K562 (cell line): ENCODE results near the gene CUX1. TPM values are rescaled to one million over a fixed set of nuclear protein-coding genes. Genes with fewer than 3 reads are reported as not detected.
A peak's percentile ranks its signal among the peaks of the same experiment; 100 is the strongest.

Source experiments
- BACH1 ChIP-seq: fragments of 200-800 bp; sonication (Bioruptor generic); IDR thresholded peaks from 2 replicates; pipeline ENCODE4 v1.6.1; 2016; ENCODE audit warnings: missing genetic modification characterization, missing compliant biosample characterization
- BDP1 ChIP-seq: IDR thresholded peaks from 3 replicates; pipeline ENCODE4 v1.6.1; 2011; ENCODE audit not compliant: insufficient read length, insufficient read depth
- CSDE1 ChIP-seq, 2 experiments: fragments of 450-650 bp; IDR thresholded peaks; 2 replicates each; pipeline ENCODE4 v1.6.1; 2016; ENCODE audit warnings: mild to moderate bottlenecking in 1 of 2
- EHMT2 ChIP-seq: fragments of 450-650 bp; IDR thresholded peaks from 2 replicates; pipeline ENCODE4 v1.6.1; 2018; ENCODE audit warnings: antibody characterized with exemption
- ELF1 ChIP-seq: fragments of 200-800 bp; sonication (Bioruptor generic); IDR thresholded peaks from 2 replicates; pipeline ENCODE4 v1.6.1; 2016; ENCODE audit warnings: missing genetic modification characterization, missing compliant biosample characterization
- FOXK1 ChIP-seq: sonication (generic); formaldehyde crosslinking; IDR thresholded peaks from 2 replicates; pipeline ENCODE4 v1.8.0; 2022; ENCODE audit warnings: missing genetic modification reagents, mild to moderate bottlenecking, borderline replicate concordance
- GABPA ChIP-seq: fragments of 200-800 bp; sonication (Bioruptor generic); conservative IDR thresholded peaks from 2 replicates; pipeline ENCODE4 v1.6.1; 2016; ENCODE audit warnings: low read depth, missing genetic modification characterization, missing compliant biosample characterization
- GTF2F1 ChIP-seq: IDR thresholded peaks from 2 replicates; pipeline ENCODE4 v1.6.1; 2011; ENCODE audit warnings: low read depth, low read length, improper control_type of control experiment
- JUND ChIP-seq, 2 experiments: IDR thresholded peaks; 2 replicates in 1 of 2; 3 replicates in 1 of 2; pipeline ENCODE4 v1.6.1; 2011; ENCODE audit warnings: borderline replicate concordance in 2 of 2, low read depth in 2 of 2, low read length in 2 of 2, improper control_type of control experiment in 1 of 2, missing biosample characterization in 1 of 2, missing genetic modification characterization in 1 of 2, missing genetic modification reagents in 1 of 2
- MAFK ChIP-seq: IDR thresholded peaks from 2 replicates; pipeline ENCODE4 v1.6.1; 2011; ENCODE audit warnings: low read length, improper control_type of control experiment
- NBN ChIP-seq: fragments of 450-650 bp; IDR thresholded peaks from 2 replicates; pipeline ENCODE4 v1.6.1; 2016; ENCODE audit warnings: low read depth, mild to moderate bottlenecking
- ZNF143 ChIP-seq: sonication (generic); formaldehyde crosslinking; IDR thresholded peaks from 2 replicates; pipeline ENCODE4 v1.9.0; 2022; ENCODE audit warnings: mild to moderate bottlenecking, missing genetic modification reagents
- ZNF3 ChIP-seq: fragments of 250-450 bp; sonication (Bioruptor Pico); IDR thresholded peaks from 2 replicates; pipeline ENCODE4 v1.5.0; 2021; ENCODE audit warnings: mild to moderate bottlenecking, moderate library complexity
- ZNF655 ChIP-seq: fragments of 250-450 bp; sonication (Bioruptor Pico); IDR thresholded peaks from 2 replicates; pipeline ENCODE4 v1.5.0; 2021
- polyA plus RNA-seq, 8 experiments: library from polyadenylated mRNA; depleted of rRNA in 4 of 8; stranded (reverse) in 5 of 8; unstranded in 3 of 8; fragments of >200 nt; fragmentation: Nextera tagmentation in 2 of 8; fragmentation: Illumina TruSeq in 1 of 8; extraction: Ambion mirVana in 2 of 8; extraction: Trizol in 1 of 8; gene quantifications; 2 replicates each; pipeline versions ENCODE4 v1.2.1 to v1.2.3, GENCODE V29; 2011 to 2014; ENCODE audit warnings: inconsistent platforms in 1 of 8, missing spikeins in 1 of 8
- total RNA-seq, 7 experiments: library from RNA; depleted of rRNA in 6 of 7; stranded (reverse); fragments of >200 nt in 6 of 7; fragmentation: Illumina TruSeq in 2 of 7; extraction: Trizol in 2 of 7; gene quantifications; 2 replicates each; pipeline versions ENCODE4 v1.2.1 to v1.2.3, GENCODE V29; 2011 to 2021; ENCODE audit warnings: low replicate concordance in 1 of 7
- TF ChIP-seq, protein P1 (sequence below): fragments of 450-650 bp; formaldehyde crosslinking; IDR thresholded peaks from 2 replicates; pipeline ENCODE4 v1.4.0; 2020; ENCODE audit warnings: mild to moderate bottlenecking, mixed read lengths
- TF ChIP-seq, protein P2 (sequence below): fragments of 450-650 bp; conservative IDR thresholded peaks from 2 replicates; pipeline ENCODE4 v1.6.1; 2016; ENCODE audit warnings: missing genetic modification characterization, low read depth, mild to moderate bottlenecking, control low read depth, missing compliant biosample characterization
- TF ChIP-seq, protein P3 (sequence below), 2 experiments: IDR thresholded peaks in 1 of 2; conservative IDR thresholded peaks in 1 of 2; 2 replicates each; pipeline ENCODE4 v1.6.1; 2016; ENCODE audit warnings: low read depth in 2 of 2, mild to moderate bottlenecking in 1 of 2, missing compliant biosample characterization in 1 of 2, missing genetic modification characterization in 1 of 2, moderate library complexity in 1 of 2
- TF ChIP-seq, protein P4 (sequence below): fragments of 250-450 bp; sonication (Bioruptor Pico); IDR thresholded peaks from 2 replicates; pipeline ENCODE4 v1.5.0; 2021
- TF ChIP-seq, protein P5 (sequence below), 2 experiments: fragments of 450-650 bp in 1 of 2; sonication (generic) in 1 of 2; formaldehyde crosslinking in 1 of 2; IDR thresholded peaks in 1 of 2; conservative IDR thresholded peaks in 1 of 2; 2 replicates each; pipeline versions ENCODE4 v1.6.1 to v1.8.1; 2016 to 2023; ENCODE audit warnings: mild to moderate bottlenecking in 2 of 2, moderate library complexity in 2 of 2, inconsistent platforms in 1 of 2, missing genetic modification reagents in 1 of 2

The CUX1 gene
- total and polyA plus RNA-seq, 9 of the 15 experiments (the other 6 are each of a cell fraction or from before 2014, with no cell fraction given) = 3.6 to 55.3 (median 25.2) TPM

DNA sequence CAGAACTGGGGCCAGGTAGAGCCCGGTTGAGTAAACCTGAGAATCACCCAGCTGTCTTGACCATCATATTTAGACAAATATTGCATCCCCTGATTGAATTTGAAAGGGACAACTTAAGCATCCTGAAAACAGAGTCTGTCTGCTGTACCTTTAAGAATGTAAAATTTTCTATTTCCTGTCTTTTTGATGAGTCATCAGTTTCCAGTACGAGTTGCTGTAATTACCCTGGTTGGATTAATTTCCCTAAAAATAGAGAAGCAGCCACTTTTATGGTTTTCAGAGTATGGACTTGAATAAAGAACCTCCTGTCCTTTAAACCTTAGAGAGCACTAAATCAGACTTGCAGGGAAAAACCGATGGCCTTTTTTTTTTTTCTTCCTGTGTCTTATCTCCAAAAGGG lies 304.6 kb downstream of the CUX1 start (continued):
- TF ChIP-seq, protein P1, sequence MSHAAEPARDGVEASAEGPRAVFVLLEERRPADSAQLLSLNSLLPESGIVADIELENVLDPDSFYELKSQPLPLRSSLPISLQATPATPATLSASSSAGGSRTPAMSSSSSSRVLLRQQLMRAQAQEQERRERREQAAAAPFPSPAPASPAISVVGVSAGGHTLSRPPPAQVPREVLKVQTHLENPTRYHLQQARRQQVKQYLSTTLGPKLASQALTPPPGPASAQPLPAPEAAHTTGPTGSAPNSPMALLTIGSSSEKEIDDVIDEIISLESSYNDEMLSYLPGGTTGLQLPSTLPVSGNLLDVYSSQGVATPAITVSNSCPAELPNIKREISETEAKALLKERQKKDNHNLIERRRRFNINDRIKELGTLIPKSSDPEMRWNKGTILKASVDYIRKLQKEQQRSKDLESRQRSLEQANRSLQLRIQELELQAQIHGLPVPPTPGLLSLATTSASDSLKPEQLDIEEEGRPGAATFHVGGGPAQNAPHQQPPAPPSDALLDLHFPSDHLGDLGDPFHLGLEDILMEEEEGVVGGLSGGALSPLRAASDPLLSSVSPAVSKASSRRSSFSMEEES (CRISPR knock-in tag) = no peak
- TF ChIP-seq CSDE1 (IDR thresholded peaks at IDR 0.05) (no peak; a peak in 1 of 4 replicates), ZNF3 (CRISPR knock-in tag) (no peak), GTF2F1 (no peak), GABPA (tag) (0 out of 2 replicates have a peak, but pooled peaks have one; percentile 51), JUND (IDR thresholded peaks at IDR 0.05; ENCODE audit: borderline replicate concordance, low read depth, low read length) (peak; percentile 72), JUND (tag; IDR thresholded peaks at IDR 0.05; ENCODE audit: borderline replicate concordance, low read depth, low read length) (peak; percentile 17; the same call in 1 of the 3 replicates), MAFK (peak; percentile 100), ZNF655 (no peak), BACH1 (tag) (peak; percentile 89), ZNF143 (no peak), ELF1 (tag) (no peak), BDP1 (no peak), EHMT2 (no peak), NBN (no peak), FOXK1 (CRISPR knock-in tag) (no peak)
- TF ChIP-seq, protein P2, sequence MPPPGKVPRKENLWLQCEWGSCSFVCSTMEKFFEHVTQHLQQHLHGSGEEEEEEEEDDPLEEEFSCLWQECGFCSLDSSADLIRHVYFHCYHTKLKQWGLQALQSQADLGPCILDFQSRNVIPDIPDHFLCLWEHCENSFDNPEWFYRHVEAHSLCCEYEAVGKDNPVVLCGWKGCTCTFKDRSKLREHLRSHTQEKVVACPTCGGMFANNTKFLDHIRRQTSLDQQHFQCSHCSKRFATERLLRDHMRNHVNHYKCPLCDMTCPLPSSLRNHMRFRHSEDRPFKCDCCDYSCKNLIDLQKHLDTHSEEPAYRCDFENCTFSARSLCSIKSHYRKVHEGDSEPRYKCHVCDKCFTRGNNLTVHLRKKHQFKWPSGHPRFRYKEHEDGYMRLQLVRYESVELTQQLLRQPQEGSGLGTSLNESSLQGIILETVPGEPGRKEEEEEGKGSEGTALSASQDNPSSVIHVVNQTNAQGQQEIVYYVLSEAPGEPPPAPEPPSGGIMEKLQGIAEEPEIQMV (tag) = no peak
- TF ChIP-seq, protein P3, sequence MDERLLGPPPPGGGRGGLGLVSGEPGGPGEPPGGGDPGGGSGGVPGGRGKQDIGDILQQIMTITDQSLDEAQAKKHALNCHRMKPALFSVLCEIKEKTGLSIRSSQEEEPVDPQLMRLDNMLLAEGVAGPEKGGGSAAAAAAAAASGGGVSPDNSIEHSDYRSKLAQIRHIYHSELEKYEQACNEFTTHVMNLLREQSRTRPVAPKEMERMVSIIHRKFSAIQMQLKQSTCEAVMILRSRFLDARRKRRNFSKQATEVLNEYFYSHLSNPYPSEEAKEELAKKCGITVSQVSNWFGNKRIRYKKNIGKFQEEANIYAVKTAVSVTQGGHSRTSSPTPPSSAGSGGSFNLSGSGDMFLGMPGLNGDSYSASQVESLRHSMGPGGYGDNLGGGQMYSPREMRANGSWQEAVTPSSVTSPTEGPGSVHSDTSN (CRISPR knock-in tag; IDR thresholded peaks at IDR 0.05; ENCODE audit: low read depth) = no peak
- TF ChIP-seq, protein P3 (tag; conservative IDR thresholded peaks at IDR 0.05; ENCODE audit: low read depth) = no peak
- TF ChIP-seq, protein P4, sequence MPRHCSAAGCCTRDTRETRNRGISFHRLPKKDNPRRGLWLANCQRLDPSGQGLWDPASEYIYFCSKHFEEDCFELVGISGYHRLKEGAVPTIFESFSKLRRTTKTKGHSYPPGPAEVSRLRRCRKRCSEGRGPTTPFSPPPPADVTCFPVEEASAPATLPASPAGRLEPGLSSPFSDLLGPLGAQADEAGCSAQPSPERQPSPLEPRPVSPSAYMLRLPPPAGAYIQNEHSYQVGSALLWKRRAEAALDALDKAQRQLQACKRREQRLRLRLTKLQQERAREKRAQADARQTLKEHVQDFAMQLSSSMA = no peak
- TF ChIP-seq, protein P5, sequence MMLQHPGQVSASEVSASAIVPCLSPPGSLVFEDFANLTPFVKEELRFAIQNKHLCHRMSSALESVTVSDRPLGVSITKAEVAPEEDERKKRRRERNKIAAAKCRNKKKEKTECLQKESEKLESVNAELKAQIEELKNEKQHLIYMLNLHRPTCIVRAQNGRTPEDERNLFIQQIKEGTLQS (IDR thresholded peaks at IDR 0.05) = peak; percentile 87
- TF ChIP-seq, protein P5 (CRISPR knock-in tag; conservative IDR thresholded peaks at IDR 0.05) = no peak
